ENCODE results near the gene WAC.

DNA sequence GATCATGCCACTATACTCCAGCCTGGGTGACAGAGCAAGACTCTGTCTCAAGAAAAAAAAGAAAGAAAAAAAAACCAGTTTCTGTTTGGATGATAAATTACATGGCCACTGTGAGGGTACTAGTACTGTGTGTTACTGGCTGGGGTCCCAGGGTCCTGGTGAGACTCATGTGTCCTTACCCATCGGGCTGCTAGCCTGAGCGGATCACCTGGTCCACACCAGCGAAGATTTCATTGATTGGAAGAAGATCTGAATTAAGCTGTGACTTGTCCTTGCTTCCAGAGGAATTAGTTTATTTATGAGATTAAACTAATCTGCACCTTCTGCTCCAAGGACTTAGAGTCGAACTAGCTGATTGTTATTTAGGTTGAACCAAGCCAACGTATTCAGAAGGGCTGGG lies 104.4 kb downstream of the WAC start:
- TF ChIP-seq FOS (IDR thresholded peaks at IDR 0.05; ENCODE audit: borderline replicate concordance, extremely low read depth, insufficient read length) (no peak), NFYA (IDR thresholded peaks at IDR 0.05; ENCODE audit: borderline replicate concordance, low read depth, low read length) (no peak), REST (IDR thresholded peaks at IDR 0.05; ENCODE audit: low read depth, low read length) (no peak), POLR2AphosphoS2 (IDR thresholded peaks at IDR 0.05; ENCODE audit: low read depth, low read length) (no peak), RAD21 (IDR thresholded peaks at IDR 0.05; ENCODE audit: insufficient read depth, low read depth, low read length) (no peak), SIX5 (IDR thresholded peaks at IDR 0.05; ENCODE audit: low read depth, low read length, severe bottlenecking) (no peak), CREB1 (IDR thresholded peaks at IDR 0.05; ENCODE audit: low read depth) (no peak), POLR2AphosphoS5 (IDR thresholded peaks at IDR 0.05; ENCODE audit: low read length) (no peak)
- TF ChIP-seq, protein P1, sequence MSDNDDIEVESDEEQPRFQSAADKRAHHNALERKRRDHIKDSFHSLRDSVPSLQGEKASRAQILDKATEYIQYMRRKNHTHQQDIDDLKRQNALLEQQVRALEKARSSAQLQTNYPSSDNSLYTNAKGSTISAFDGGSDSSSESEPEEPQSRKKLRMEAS (IDR thresholded peaks at IDR 0.05; ENCODE audit: low read depth, low read length): no peak
